ENCODE data around the gene SH2D1B.

SH2D1B gene

DNA sequence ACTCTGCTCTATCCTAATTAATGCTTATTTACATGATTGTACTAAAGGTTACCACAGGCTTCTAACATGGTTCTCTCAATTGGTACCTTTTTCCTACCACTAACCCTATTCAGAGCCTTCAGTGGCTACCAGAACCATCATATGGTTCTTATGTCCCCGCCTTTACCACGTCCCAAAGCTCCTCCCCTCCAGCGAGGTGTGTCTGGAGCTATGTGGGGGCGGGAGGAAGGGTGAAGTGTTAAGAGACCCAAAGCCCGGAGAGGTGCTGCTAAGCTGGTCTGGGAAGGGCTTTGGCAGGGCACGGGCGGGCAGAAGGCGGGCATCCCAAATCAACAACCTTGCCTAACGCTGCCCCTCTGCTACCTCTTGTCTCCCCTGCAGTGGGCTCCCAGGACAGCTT is 45.3 kb downstream of the SH2D1B start:
- H3K18ac ChIP-seq (ENCODE audit: low read length) = no peak overlapping the region
- peak overlapping the region; percentile 27 for H2BK5ac ChIP-seq (ENCODE audit: low read length)
- H3K4me3 ChIP-seq (ENCODE audit: low read length in 2 of 2) = no peak overlapping the region
- H4K8ac ChIP-seq (ENCODE audit: low read depth, low read length) = no peak overlapping the region
- no peak overlapping the region for H2AFZ ChIP-seq (ENCODE audit: low read length)
- no peaks in the 10 kb centered on the region for H3K27me3 ChIP-seq (ENCODE audit: control insufficient read depth in 3 of 3, insufficient read depth in 3 of 3, low read depth in 1 of 3, low read length in 3 of 3)
- H3K27ac ChIP-seq (replicated peaks; ENCODE audit: low read length) = no peak overlapping the region
- no peak overlapping the region for H2BK120ac ChIP-seq (ENCODE audit: low read depth, low read length)
- H3K4me2 ChIP-seq (ENCODE audit: insufficient read depth, low read length, poor library complexity, severe bottlenecking) = no peak overlapping the region
- peaks cover 0 to 66% of the 10 kb centered on the region in 2 donors for H3K36me3 ChIP-seq (replicated peaks in 1 of 2; ENCODE audit: control insufficient read depth in 2 of 2, insufficient read depth in 2 of 2, low read length in 2 of 2)
- peaks cover 0 to 2% of the 10 kb centered on the region in 2 donors for H3K4me1 ChIP-seq (ENCODE audit: control insufficient read depth in 2 of 2, insufficient read depth in 1 of 2, low read depth in 1 of 2, low read length in 2 of 2)
- DNase-seq (ENCODE audit: low spot score) = no peak
- H3K14ac ChIP-seq (ENCODE audit: low read length) = no peak overlapping the region
- no peaks in the 10 kb centered on the region for H3K79me1 ChIP-seq (ENCODE audit: low read depth, low read length)
- H3K9ac ChIP-seq (ENCODE audit: low read depth, low read length, poor library complexity) = no peak overlapping the region
- H2AK5ac ChIP-seq (ENCODE audit: low read depth, low read length) = no peak overlapping the region
- H3K23ac ChIP-seq (ENCODE audit: low read depth, low read length, poor library complexity) = peak overlapping the region; percentile 49
- WGBS, 2 donors (ENCODE audit: extremely low coverage in 2 of 2, insufficient read length in 2 of 2, insufficient replicate concordance in 1 of 2) = no CpG with 5 or more reads among the region's 9 CpGs
- no peak overlapping the region for H2BK15ac ChIP-seq (ENCODE audit: low read length)
- no peak overlapping the region for H2BK12ac ChIP-seq (ENCODE audit: low read length)
- H3K4ac ChIP-seq (ENCODE audit: low read length) = no peak overlapping the region
- H3K9me3 ChIP-seq (replicated peaks in 1 of 2; ENCODE audit: control insufficient read depth in 2 of 2, insufficient read depth in 1 of 2, low read depth in 1 of 2, low read length in 2 of 2) = no peaks in the 10 kb centered on the region
- no peak overlapping the region for H4K91ac ChIP-seq (ENCODE audit: low read depth, low read length, poor library complexity)

- H2AFZ ChIP-seq (ENCODE audit: low read length) = no peak overlapping the region
- H3K4me1 ChIP-seq (ENCODE audit: control insufficient read depth in 2 of 2, insufficient read depth in 1 of 2, low read depth in 1 of 2, low read length in 2 of 2) = peaks cover 0 to 2% of the 10 kb centered on the region in 2 donors
- H2BK5ac ChIP-seq (ENCODE audit: low read length) = no peak overlapping the region
- H2BK120ac ChIP-seq (ENCODE audit: low read depth, low read length) = no peak overlapping the region
- H3K9ac ChIP-seq (ENCODE audit: low read depth, low read length, poor library complexity) = no peak overlapping the region
- peaks cover 0 to 71% of the 10 kb centered on the region in 2 donors for H3K36me3 ChIP-seq (replicated peaks in 1 of 2; ENCODE audit: control insufficient read depth in 2 of 2, insufficient read depth in 2 of 2, low read length in 2 of 2)
- H3K4me3 ChIP-seq (ENCODE audit: low read length in 2 of 2) = no peak overlapping the region
- no peak overlapping the region for H2BK12ac ChIP-seq (ENCODE audit: low read length)
- H3K18ac ChIP-seq (ENCODE audit: low read length) = no peak overlapping the region
- no peak overlapping the region for H2AK5ac ChIP-seq (ENCODE audit: low read depth, low read length)
- no peak for DNase-seq (ENCODE audit: low spot score)
- no peak overlapping the region for H3K14ac ChIP-seq (ENCODE audit: low read length)
- H3K79me1 ChIP-seq (ENCODE audit: low read depth, low read length) = no peaks in the 10 kb centered on the region
- H3K27ac ChIP-seq (replicated peaks; ENCODE audit: low read length) = no peak overlapping the region
- H3K9me3 ChIP-seq (replicated peaks in 1 of 2; ENCODE audit: control insufficient read depth in 2 of 2, insufficient read depth in 1 of 2, low read depth in 1 of 2, low read length in 2 of 2) = no peaks in the 10 kb centered on the region
- no peak overlapping the region for H3K4ac ChIP-seq (ENCODE audit: low read length)
- no peak overlapping the region for H2BK15ac ChIP-seq (ENCODE audit: low read length)
- H4K8ac ChIP-seq (ENCODE audit: low read depth, low read length) = no peak overlapping the region
- H4K91ac ChIP-seq (ENCODE audit: low read depth, low read length, poor library complexity) = no peak overlapping the region
- H3K4me2 ChIP-seq (ENCODE audit: insufficient read depth, low read length, poor library complexity, severe bottlenecking) = no peak overlapping the region
- no peaks in the 10 kb centered on the region for H3K27me3 ChIP-seq (ENCODE audit: control insufficient read depth in 3 of 3, insufficient read depth in 3 of 3, low read depth in 1 of 3, low read length in 3 of 3)
- no peak overlapping the region for H3K23ac ChIP-seq (ENCODE audit: low read depth, low read length, poor library complexity)
- no CpG with 5 or more reads among the region's 4 CpGs for WGBS, 2 donors (ENCODE audit: extremely low coverage in 2 of 2, insufficient read length in 2 of 2, insufficient replicate concordance in 1 of 2)
Observed at GRCh38 chr1:162366149-162366548, 45.8 kb downstream of the SH2D1B start.

DNA sequence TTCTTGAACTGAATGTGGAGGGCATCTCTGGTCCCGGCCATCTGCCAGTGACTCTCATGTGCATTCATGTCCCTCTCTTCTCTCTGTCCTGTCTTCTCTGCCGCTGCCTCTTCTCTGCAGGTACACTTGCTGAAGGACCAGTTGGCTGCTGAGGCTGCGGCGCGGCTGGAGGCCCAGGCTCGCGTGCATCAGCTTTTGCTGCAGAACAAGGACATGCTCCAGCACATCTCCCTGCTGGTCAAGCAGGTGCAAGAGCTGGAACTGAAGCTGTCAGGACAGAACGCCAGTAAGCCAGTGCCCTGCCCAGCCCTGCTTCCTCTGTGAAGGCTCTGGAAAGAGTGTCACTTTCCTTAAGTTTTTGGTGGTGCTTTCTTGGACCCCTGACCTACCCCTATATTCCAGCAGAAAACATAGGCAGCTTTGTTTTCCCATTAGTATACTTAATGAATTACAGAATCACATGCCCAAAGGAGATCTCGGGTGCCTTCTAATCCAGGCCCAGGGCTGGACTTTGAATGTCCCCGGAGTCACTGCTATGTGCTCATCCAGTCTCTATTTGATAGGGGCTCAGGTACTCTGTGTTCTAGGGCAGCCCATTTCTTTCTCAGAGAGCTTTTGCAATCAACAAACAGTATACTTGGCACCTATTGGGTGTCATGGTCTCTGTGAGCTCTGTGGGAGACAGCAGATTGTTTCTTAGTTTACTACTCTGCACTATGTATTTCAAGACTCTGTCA is 46.5 kb downstream of the SH2D1B start:
- H2BK5ac ChIP-seq (ENCODE audit: low read length) = no peak overlapping the region
- no peak overlapping the region for H2BK12ac ChIP-seq (ENCODE audit: low read length)
- no peak overlapping the region for H3K4me3 ChIP-seq (ENCODE audit: low read length in 2 of 2)
- H3K23ac ChIP-seq (ENCODE audit: low read depth, low read length, poor library complexity) = no peak overlapping the region
- no peak overlapping the region for H4K91ac ChIP-seq (ENCODE audit: low read depth, low read length, poor library complexity)
- H3K4me2 ChIP-seq (ENCODE audit: insufficient read depth, low read length, poor library complexity, severe bottlenecking) = no peak overlapping the region
- H3K14ac ChIP-seq (ENCODE audit: low read length) = no peak overlapping the region
- H3K18ac ChIP-seq (ENCODE audit: low read length) = no peak overlapping the region
- H2AK5ac ChIP-seq (ENCODE audit: low read depth, low read length) = no peak overlapping the region
- no peaks in the 10 kb centered on the region for H3K79me1 ChIP-seq (ENCODE audit: low read depth, low read length)
- no peak overlapping the region for H2BK120ac ChIP-seq (ENCODE audit: low read depth, low read length)
- no peak overlapping the region for H3K27ac ChIP-seq (replicated peaks; ENCODE audit: low read length)
- no peak overlapping the region for H4K8ac ChIP-seq (ENCODE audit: low read depth, low read length)
- no peak overlapping the region for H2BK15ac ChIP-seq (ENCODE audit: low read length)
- H2AFZ ChIP-seq (ENCODE audit: low read length) = no peak overlapping the region
- peaks cover 0 to 74% of the 10 kb centered on the region in 2 donors for H3K36me3 ChIP-seq (replicated peaks in 1 of 2; ENCODE audit: control insufficient read depth in 2 of 2, insufficient read depth in 2 of 2, low read length in 2 of 2)
- no peaks in the 10 kb centered on the region for H3K27me3 ChIP-seq (ENCODE audit: control insufficient read depth in 3 of 3, insufficient read depth in 3 of 3, low read depth in 1 of 3, low read length in 3 of 3)
- no peak overlapping the region for H3K4ac ChIP-seq (ENCODE audit: low read length)
- no peaks in the 10 kb centered on the region for H3K9me3 ChIP-seq (replicated peaks in 1 of 2; ENCODE audit: control insufficient read depth in 2 of 2, insufficient read depth in 1 of 2, low read depth in 1 of 2, low read length in 2 of 2)
- no peak overlapping the region for H3K9ac ChIP-seq (ENCODE audit: low read depth, low read length, poor library complexity)
- peaks cover 0 to 2% of the 10 kb centered on the region in 2 donors for H3K4me1 ChIP-seq (ENCODE audit: control insufficient read depth in 2 of 2, insufficient read depth in 1 of 2, low read depth in 1 of 2, low read length in 2 of 2)
- no peak for DNase-seq (ENCODE audit: low spot score)
- no CpG with 5 or more reads among the region's 10 CpGs for WGBS, 2 donors (ENCODE audit: extremely low coverage in 2 of 2, insufficient read length in 2 of 2, insufficient replicate concordance in 1 of 2)

- Histone ChIP-seq H3K36me3 (replicated peaks in 1 of 2; ENCODE audit: control insufficient read depth in 2 of 2, insufficient read depth in 2 of 2, low read length in 2 of 2) (peaks cover 0 to 78% of the 10 kb centered on the region in 2 donors), H2AK5ac (ENCODE audit: low read depth, low read length) (no peak overlapping the region), H3K79me1 (ENCODE audit: low read depth, low read length) (no peaks in the 10 kb centered on the region), H2BK15ac (ENCODE audit: low read length) (no peak overlapping the region), H3K4me1 (ENCODE audit: control insufficient read depth in 2 of 2, insufficient read depth in 1 of 2, low read depth in 1 of 2, low read length in 2 of 2) (peaks cover 0 to 2% of the 10 kb centered on the region in 2 donors), H2AFZ (ENCODE audit: low read length) (no peak overlapping the region), H2BK120ac (ENCODE audit: low read depth, low read length) (no peak overlapping the region), H2BK12ac (ENCODE audit: low read length) (no peak overlapping the region), H4K8ac (ENCODE audit: low read depth, low read length) (no peak overlapping the region), H3K4me2 (ENCODE audit: insufficient read depth, low read length, poor library complexity, severe bottlenecking) (no peak overlapping the region), H3K9me3 (replicated peaks in 1 of 2; ENCODE audit: control insufficient read depth in 2 of 2, insufficient read depth in 1 of 2, low read depth in 1 of 2, low read length in 2 of 2) (no peaks in the 10 kb centered on the region), H3K27ac (replicated peaks; ENCODE audit: low read length) (no peak overlapping the region), H3K4ac (ENCODE audit: low read length) (no peak overlapping the region), H2BK5ac (ENCODE audit: low read length) (no peak overlapping the region), H3K14ac (ENCODE audit: low read length) (no peak overlapping the region), H3K18ac (ENCODE audit: low read length) (no peak overlapping the region), H3K9ac (ENCODE audit: low read depth, low read length, poor library complexity) (no peak overlapping the region), H4K91ac (ENCODE audit: low read depth, low read length, poor library complexity) (no peak overlapping the region), H3K27me3 (ENCODE audit: control insufficient read depth in 3 of 3, insufficient read depth in 3 of 3, low read depth in 1 of 3, low read length in 3 of 3) (no peaks in the 10 kb centered on the region), H3K4me3 (ENCODE audit: low read length in 2 of 2) (no peak overlapping the region), H3K23ac (ENCODE audit: low read depth, low read length, poor library complexity) (no peak overlapping the region)
- WGBS, 2 donors (ENCODE audit: extremely low coverage in 2 of 2, insufficient read length in 2 of 2, insufficient replicate concordance in 1 of 2) = no CpG with 5 or more reads among the region's 1 CpG
- DNase-seq (ENCODE audit: low spot score) = no peak
Observed at GRCh38 chr1:162364498-162364897, 47.4 kb downstream of the SH2D1B start.

All from neuronal stem cell (in vitro differentiated cells).